SU-DHL-6 (cell line): ENCODE results near the gene UBAC1.

Source experiments
- H2AFZ ChIP-seq: fragments of 200-600 bp; sonication (generic); 2 replicates; pipeline ENCODE4 v1.6.1; 2014; ENCODE audit warnings: low read depth, mild to moderate bottlenecking, moderate library complexity, mixed read lengths, antibody characterized with exemption, low read length; ENCODE audit not compliant: severe bottlenecking
- H3F3A ChIP-seq: fragments of 200-600 bp; shearing (Covaris generic); 2 replicates; pipeline ENCODE4 v1.6.0; 2016; ENCODE audit warnings: antibody characterized with exemption, mild to moderate bottlenecking; ENCODE audit not compliant: insufficient read depth
- H3K27ac ChIP-seq: fragments of 200-600 bp; sonication (generic); 2 replicates; pipeline ENCODE4 v1.5.1; 2016; ENCODE audit warnings: low read depth, mild to moderate bottlenecking, low read length, moderate library complexity, mixed read lengths
- H3K27me3 ChIP-seq: fragments of 200-600 bp; sonication (generic), shearing (Covaris generic); 2 replicates; pipeline ENCODE4 v1.6.0; 2014; ENCODE audit warnings: mild to moderate bottlenecking, low read length
- H3K36me3 ChIP-seq: fragments of 200-600 bp; sonication (generic); 2 replicates; pipeline ENCODE4 v1.6.1; 2014; ENCODE audit warnings: mild to moderate bottlenecking, low read length, mixed read lengths
- H3K4me2 ChIP-seq: fragments of 300-600, 200-600 bp; shearing (Covaris generic), sonication (generic); 2 replicates; pipeline ENCODE4 v1.6.0; 2014; ENCODE audit warnings: low read length, low read depth, mild to moderate bottlenecking; ENCODE audit not compliant: poor library complexity, severe bottlenecking
- H3K4me3 ChIP-seq: fragments of 200-600 bp; sonication (generic); 2 replicates; pipeline ENCODE4 v1.5.1; 2014; ENCODE audit warnings: antibody characterized with exemption, low read length, mild to moderate bottlenecking, mixed read lengths; ENCODE audit not compliant: insufficient read depth, poor library complexity, severe bottlenecking
- H3K79me2 ChIP-seq: fragments of 200-600 bp; sonication (generic); 2 replicates; pipeline ENCODE4 v1.6.1; 2014; ENCODE audit warnings: mild to moderate bottlenecking, low read length, moderate library complexity; ENCODE audit not compliant: insufficient read depth
- H3K9ac ChIP-seq: fragments of 200-600 bp; sonication (generic); 2 replicates; pipeline ENCODE4 v1.7.0; 2014; ENCODE audit warnings: mild to moderate bottlenecking, low read length
- H3K9me2 ChIP-seq: fragments of 200-600 bp; sonication (generic); replicated peaks from 2 replicates; pipeline ENCODE4 v1.6.1; 2014; ENCODE audit warnings: low read length; ENCODE audit not compliant: insufficient read depth
- H3K9me3 ChIP-seq: fragments of 200-600 bp; sonication (generic); 2 replicates; pipeline ENCODE4 v1.6.1; 2014; ENCODE audit warnings: low read length, mixed read lengths; ENCODE audit not compliant: insufficient read depth
- H4K20me1 ChIP-seq: fragments of 200-600 bp; sonication (generic); 2 replicates; pipeline ENCODE4 v1.6.1; 2014; ENCODE audit warnings: low read depth, mild to moderate bottlenecking, antibody characterized with exemption, low read length, moderate library complexity, mixed read lengths
- CTCF ChIP-seq: fragments of 200-600 bp; sonication (generic); IDR thresholded peaks from one replicate; pipeline ENCODE4 v1.5.1; 2017; ENCODE audit warnings: antibody characterized with exemption, mild to moderate bottlenecking, low read length, moderate library complexity; ENCODE audit not compliant: insufficient read depth, poor library complexity, severe bottlenecking
- EZH2phosphoT487 ChIP-seq: fragments of 200-600 bp; sonication (generic), shearing (Covaris generic); conservative IDR thresholded peaks from 2 replicates; pipeline ENCODE4 v1.6.1; 2018; ENCODE audit warnings: mild to moderate bottlenecking, antibody characterized with exemption, low read length, moderate library complexity, mixed read lengths

UBAC1 gene

DNA sequence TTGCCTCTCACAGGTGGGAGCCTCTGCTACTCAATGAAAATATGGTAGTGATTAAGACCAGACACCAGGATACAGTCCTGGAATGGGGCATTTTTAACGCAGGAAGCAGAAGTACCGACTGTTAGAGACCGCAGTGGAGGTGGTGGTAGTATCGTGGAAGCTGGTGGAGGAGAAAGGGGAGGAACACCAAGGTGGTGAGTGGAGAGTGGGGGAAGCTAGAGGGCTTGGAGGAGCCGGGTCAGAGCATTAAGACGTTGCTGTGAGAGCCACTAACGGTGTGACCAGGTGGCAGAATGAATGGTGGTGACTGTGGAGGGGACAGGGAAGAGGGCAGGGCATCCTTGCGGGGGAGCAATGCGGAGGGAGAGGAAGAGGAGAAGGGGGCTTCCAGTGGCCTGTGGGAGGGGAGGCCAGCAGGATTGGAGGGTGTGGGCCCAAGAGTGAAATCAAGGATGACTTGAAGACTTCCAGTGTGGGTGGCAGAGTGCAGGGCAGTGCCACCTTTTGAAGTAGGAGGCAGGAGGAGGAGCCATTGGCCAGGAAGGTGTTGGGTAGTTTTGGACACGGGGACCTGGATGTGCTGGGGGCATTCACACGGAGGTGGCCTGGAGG is 1.6 kb upstream of the UBAC1 start:
- H3K4me3 ChIP-seq = no peak overlapping the region
- H3F3A ChIP-seq = no peaks in the 10 kb centered on the region
- no peaks in the 10 kb centered on the region for H3K9me2 ChIP-seq
- peaks cover 29% of the 10 kb centered on the region for H3K79me2 ChIP-seq
- TF ChIP-seq EZH2phosphoT487 (no peak), CTCF (no peak)
- H3K9me3 ChIP-seq = no peaks in the 10 kb centered on the region
- no peaks in the 10 kb centered on the region for H3K36me3 ChIP-seq
- peak overlapping the region; percentile 63; the same call in 1 of the 2 replicates for H3K9ac ChIP-seq
- H2AFZ ChIP-seq = no peak overlapping the region
- H3K4me2 ChIP-seq = peak overlapping the region; percentile 90
- H3K27ac ChIP-seq = no peak overlapping the region
- no peaks in the 10 kb centered on the region for H3K27me3 ChIP-seq
- no peaks in the 10 kb centered on the region for H4K20me1 ChIP-seq

DNA sequence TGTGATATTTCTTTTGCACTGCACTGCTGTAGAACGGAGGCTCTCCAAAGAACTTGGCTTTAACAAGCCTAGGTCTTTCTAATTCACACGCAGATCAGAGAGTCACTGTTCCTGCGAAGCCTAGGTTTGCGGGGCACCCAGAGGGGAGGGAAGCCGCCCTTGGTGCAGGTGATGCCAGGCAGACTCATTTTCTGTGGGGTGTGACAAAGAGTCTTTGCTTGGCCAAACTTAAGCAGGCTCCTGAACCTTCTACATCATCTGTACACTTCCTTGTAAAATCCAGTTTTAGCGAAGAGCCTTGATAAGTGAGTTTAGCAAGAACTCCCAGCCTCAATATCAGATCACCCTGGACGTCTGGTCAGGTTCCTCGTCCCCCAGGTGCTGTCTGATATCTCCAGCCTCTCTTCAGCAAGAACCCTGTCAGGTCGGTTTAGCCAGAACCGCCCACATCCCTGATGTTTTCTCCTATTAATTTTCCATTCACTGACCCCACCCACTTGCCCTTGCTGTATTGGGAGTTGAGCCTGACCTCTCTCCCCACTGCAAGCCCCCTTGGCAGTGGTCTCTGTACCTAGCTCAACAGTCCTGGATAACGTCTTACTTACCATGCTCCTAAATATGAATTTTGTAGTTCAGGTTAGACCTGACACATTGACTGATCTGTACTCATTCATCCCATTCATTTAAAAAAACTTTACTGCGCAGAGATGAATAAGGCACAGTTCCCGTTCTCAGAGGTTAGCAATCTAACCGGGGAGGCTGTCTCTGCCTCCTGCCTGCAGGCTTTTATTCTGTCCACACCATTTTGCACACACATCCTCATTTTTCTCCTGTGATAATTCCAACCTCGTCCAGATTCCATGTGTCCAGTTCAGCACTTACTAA is 880 bp upstream of the UBAC1 start:
- Histone ChIP-seq H3K27me3 (no peaks in the 10 kb centered on the region), H3F3A (no peaks in the 10 kb centered on the region), H3K9me3 (no peaks in the 10 kb centered on the region), H3K4me3 (peak overlapping the region; percentile 69), H2AFZ (peak overlapping the region; percentile 94), H3K9ac (peak overlapping the region; percentile 63), H3K4me2 (peak overlapping the region; percentile 90), H4K20me1 (no peaks in the 10 kb centered on the region), H3K9me2 (no peaks in the 10 kb centered on the region), H3K79me2 (peaks cover 36% of the 10 kb centered on the region), H3K36me3 (no peaks in the 10 kb centered on the region), H3K27ac (no peak overlapping the region)
- TF ChIP-seq EZH2phosphoT487 (no peak), CTCF (no peak)

DNA sequence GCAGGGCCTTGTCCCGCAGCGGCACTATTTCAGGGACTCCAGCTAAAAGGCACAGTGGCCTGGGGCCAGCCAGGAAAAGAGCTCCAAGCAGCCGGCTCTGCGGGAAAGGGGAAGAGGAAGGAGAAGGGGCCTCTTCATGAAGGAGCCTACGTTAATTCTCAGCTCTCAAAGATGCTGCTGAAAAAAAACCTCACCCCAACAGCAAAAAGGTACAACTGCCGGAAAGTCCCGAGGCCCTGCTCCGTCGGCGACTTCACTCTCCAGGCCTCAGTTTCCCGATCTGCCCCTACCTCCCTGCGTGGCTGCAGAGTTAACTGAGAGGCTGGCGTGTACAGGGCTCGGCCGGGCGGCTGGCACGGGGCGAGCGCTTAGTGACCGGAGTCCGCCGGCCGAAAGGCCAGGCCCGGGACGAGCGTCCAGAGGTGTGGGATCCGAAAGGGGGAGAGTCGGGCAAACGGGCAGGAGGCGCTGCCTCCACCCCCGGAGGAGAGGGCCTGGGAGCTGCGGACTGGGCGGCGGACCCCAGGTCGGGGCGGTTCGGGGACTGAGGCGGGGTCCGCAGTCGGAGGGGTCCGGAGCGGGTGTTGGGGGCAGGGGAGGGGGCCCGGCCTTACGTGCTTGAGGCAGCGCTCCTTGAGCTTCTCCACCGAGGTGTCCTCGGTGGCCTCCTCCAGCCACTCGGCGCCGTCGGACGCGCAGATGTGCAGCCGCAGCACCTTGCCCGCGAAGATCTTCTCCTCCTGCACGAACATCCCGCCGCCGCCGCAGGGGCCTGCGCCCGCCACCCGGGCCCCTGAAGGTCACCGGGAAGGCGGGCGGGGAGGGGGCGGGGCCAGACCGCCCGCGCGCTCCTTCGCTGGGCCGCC is 529 bp downstream of the UBAC1 start:
- Histone ChIP-seq H3K4me2 (peak overlapping the region; percentile 88), H3K9me2 (no peaks in the 10 kb centered on the region), H3K27me3 (no peaks in the 10 kb centered on the region), H3K9me3 (no peaks in the 10 kb centered on the region), H3K36me3 (no peaks in the 10 kb centered on the region), H4K20me1 (no peaks in the 10 kb centered on the region), H3K27ac (peak overlapping the region; percentile 20), H3F3A (no peaks in the 10 kb centered on the region), H3K4me3 (peak overlapping the region; percentile 97), H2AFZ (peak overlapping the region; percentile 51), H3K9ac (peak overlapping the region; percentile 97), H3K79me2 (peaks cover 50% of the 10 kb centered on the region)
- no peak for TF ChIP-seq EZH2phosphoT487
